Common myeloid progenitor, CD34-positive (primary cell): Measurements from ENCODE around the gene HIF1A.

Source experiments
- CTCF ChIA-PET: fragments of 350-600 bp; sonication (Branson Sonifier 250); formaldehyde crosslinking; loops from one replicate; lab custom pipeline; 2021; ENCODE audit warnings: antibody characterized with exemption; lab: Charles Lee
- POLR2A ChIA-PET: fragments of 350-600 bp; sonication (Branson Sonifier 250); formaldehyde crosslinking; loops from one replicate; lab custom pipeline; 2021; ENCODE audit warnings: antibody characterized with exemption; lab: Charles Lee
- DNase-seq, 3 donors: peaks; one replicate each; pipeline versions ENCODE4 v3.0.0 to v3.0.0-alpha.2; 2013
- H3K27ac ChIP-seq, 2 experiments: 1 replicate in 1 of 2; 2 replicates in 1 of 2; pipeline ENCODE4 v1.7.0; 2013; ENCODE audit warnings: inconsistent platforms in 2 of 2, low read length in 2 of 2, mild to moderate bottlenecking in 2 of 2, low read depth in 1 of 2, moderate library complexity in 1 of 2; ENCODE audit not compliant: severe bottlenecking in 2 of 2, insufficient read depth in 1 of 2, poor library complexity in 1 of 2
- H3K27me3 ChIP-seq, 5 experiments: replicated peaks in 2 of 5; 1 replicate in 3 of 5; 2 replicates in 2 of 5; pipeline versions ENCODE4 v1.6.1 to v1.7.0; 2013; ENCODE audit warnings: low read length in 4 of 5, mild to moderate bottlenecking in 2 of 5, moderate library complexity in 2 of 5, inconsistent platforms in 1 of 5; ENCODE audit not compliant: insufficient read depth in 5 of 5, control insufficient read depth in 4 of 5
- H3K36me3 ChIP-seq, 4 experiments: 1 replicate in 2 of 4; 2 replicates in 2 of 4; pipeline versions ENCODE4 v1.6.1 to v1.7.0; 2013; ENCODE audit warnings: low read length in 3 of 4, control low read depth in 1 of 4, mild to moderate bottlenecking in 1 of 4; ENCODE audit not compliant: control insufficient read depth in 4 of 4, insufficient read depth in 4 of 4
- H3K4me1 ChIP-seq, 4 experiments: 1 replicate in 3 of 4; 2 replicates in 1 of 4; pipeline versions ENCODE4 v1.6.1 to v1.7.1; 2013; ENCODE audit warnings: low read length in 3 of 4, mild to moderate bottlenecking in 3 of 4, control low read depth in 1 of 4, inconsistent platforms in 1 of 4, moderate library complexity in 1 of 4; ENCODE audit not compliant: control insufficient read depth in 4 of 4, insufficient read depth in 4 of 4; ENCODE audit errors: control extremely low read depth in 1 of 4
- H3K4me3 ChIP-seq, 7 experiments: 1 replicate in 4 of 7; 2 replicates in 3 of 7; pipeline versions ENCODE4 v1.5.1 to v1.7.0; 2013; ENCODE audit warnings: mild to moderate bottlenecking in 7 of 7, low read length in 6 of 7, moderate library complexity in 6 of 7, inconsistent platforms in 2 of 7, low read depth in 2 of 7, control low read depth in 1 of 7; ENCODE audit not compliant: insufficient read depth in 4 of 7, control insufficient read depth in 1 of 7; ENCODE audit errors: extremely low read depth in 1 of 7
- H3K9me3 ChIP-seq, 5 experiments: 1 replicate in 4 of 5; 2 replicates in 1 of 5; pipeline versions ENCODE4 v1.6.1 to v1.7.1; 2013; ENCODE audit warnings: low read length in 4 of 5, mild to moderate bottlenecking in 2 of 5, inconsistent platforms in 1 of 5, low read depth in 1 of 5, moderate library complexity in 1 of 5; ENCODE audit not compliant: control insufficient read depth in 4 of 5, insufficient read depth in 2 of 5; ENCODE audit errors: control extremely low read depth in 1 of 5
- WGBS: methylation state at CpG from one replicate; pipeline ENCODE4 v1.1.5; 2013; ENCODE audit not compliant: insufficient coverage; 5-methylcytosine and 5-hydroxymethylcytosine counted together

HIF1A gene

DNA sequence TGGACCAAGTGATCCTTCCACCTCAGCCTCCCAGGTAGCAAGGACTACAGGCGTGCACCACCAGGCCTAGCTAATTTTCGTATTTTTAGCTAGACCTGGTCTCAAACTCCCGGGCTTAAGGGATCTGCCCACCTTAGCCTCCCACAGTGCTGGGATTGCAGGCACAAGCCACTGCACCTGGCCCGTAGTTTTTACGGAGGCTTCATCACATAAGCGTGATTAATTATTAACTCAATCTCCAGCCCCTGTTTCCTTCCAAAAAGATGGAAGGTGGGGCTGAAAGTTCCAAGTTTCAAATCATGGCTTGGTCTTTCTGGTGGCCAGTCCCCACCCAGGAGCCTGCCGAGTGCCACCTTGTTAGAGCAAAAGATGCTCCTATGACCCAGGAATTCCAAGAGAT, 22.5 kb upstream of the HIF1A start:
- CTCF ChIA-PET, result interaction anchor here (1.0 to 1.2 kb wide), 4 partner anchors 7 to 48 kb away, joined by 3 to 4 read pairs (median 3); no protein-coding TSS in a partner anchor
- POLR2A ChIA-PET, result no interaction called here
- no peaks in the 10 kb centered on the region for H3K27me3 ChIP-seq

DNA sequence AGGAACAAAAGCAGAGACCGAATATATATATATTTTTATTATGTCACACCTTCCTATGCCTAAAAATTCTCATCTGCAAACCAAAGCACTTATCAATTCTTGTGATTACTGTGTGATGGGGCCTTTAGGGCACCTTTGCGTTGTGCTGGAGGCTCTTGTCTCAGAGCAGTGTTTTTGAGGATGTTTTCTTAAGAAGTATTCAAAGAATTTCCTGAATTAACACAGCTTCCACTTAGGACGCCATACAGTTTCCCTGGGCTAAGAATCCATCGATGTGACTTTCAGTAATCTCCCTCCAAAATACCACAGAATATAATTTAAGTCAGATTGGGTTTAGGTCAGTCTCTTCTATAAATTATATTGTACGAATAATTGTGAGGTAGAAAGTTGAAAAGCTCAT, 22.0 kb upstream of the HIF1A start:
- no CpG with 5 or more reads among the region's 5 CpGs for WGBS
- H3K4me1 ChIP-seq, result peaks cover 13 to 27% (median 17%) of the 10 kb centered on the region in 4 experiments
- POLR2A ChIA-PET, result interaction anchor here (0.6 kb wide), 1 partner anchor 1326 kb away, joined by 4 read pairs; no protein-coding TSS in a partner anchor
- H3K36me3 ChIP-seq, result no peaks in the 10 kb centered on the region
- DNase-seq, result no peak
- no peaks in the 10 kb centered on the region for H3K27me3 ChIP-seq
- no peaks in the 10 kb centered on the region for H3K9me3 ChIP-seq
- H3K4me3 ChIP-seq, result no peak overlapping the region
- no peak overlapping the region for H3K27ac ChIP-seq
- CTCF ChIA-PET, result interaction anchor here (1.0 to 1.2 kb wide), 2 partner anchors 11 to 47 kb away, joined by 3 to 4 read pairs; no protein-coding TSS in a partner anchor

More for the DNA sequence above, 22.5 kb upstream of the HIF1A start:
- Histone ChIP-seq H3K4me3 (no peak overlapping the region), H3K4me1 (peaks cover 13 to 32% (median 19%) of the 10 kb centered on the region in 4 experiments), H3K36me3 (no peaks in the 10 kb centered on the region), H3K27ac (no peak overlapping the region), H3K9me3 (no peaks in the 10 kb centered on the region)
- DNase-seq, result no peak
- WGBS, result 100% methylated on average over 4 of the region's 7 CpGs

DNA sequence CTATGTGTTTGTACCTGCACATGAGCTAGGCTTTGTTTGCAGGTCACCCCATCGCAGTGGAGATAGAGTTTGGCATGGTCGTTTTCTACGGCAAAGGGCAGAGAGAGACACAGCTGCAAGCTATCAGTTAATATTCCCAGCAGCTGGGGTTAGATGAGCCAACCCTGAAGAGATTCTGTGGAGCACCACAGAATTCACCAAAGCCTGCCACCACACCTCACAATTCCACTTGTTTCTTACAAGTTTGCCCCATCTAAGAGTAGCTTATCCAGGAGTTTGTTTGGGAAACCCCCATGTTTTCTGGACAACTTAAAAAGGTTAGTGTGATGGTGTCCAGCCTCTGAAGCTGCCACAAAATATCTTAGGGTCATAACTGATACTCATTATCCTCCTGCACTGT, 20.0 kb upstream of the HIF1A start:
- CTCF ChIA-PET, result interaction anchor here (0.7 to 0.9 kb wide), 2 partner anchors 20 to 152 kb away, joined by 3 read pairs; no protein-coding TSS in a partner anchor
- H3K9me3 ChIP-seq, result no peaks in the 10 kb centered on the region
- no peak overlapping the region for H3K4me3 ChIP-seq
- H3K4me1 ChIP-seq, result peaks cover 12 to 32% (median 19%) of the 10 kb centered on the region in 4 experiments
- H3K27me3 ChIP-seq, result no peaks in the 10 kb centered on the region
- POLR2A ChIA-PET, result no interaction called here
- no peak overlapping the region for H3K27ac ChIP-seq
- no peaks in the 10 kb centered on the region for H3K36me3 ChIP-seq
- DNase-seq, result no peak
- WGBS, result 97% methylated on average over 3 of the region's 3 CpGs

DNA sequence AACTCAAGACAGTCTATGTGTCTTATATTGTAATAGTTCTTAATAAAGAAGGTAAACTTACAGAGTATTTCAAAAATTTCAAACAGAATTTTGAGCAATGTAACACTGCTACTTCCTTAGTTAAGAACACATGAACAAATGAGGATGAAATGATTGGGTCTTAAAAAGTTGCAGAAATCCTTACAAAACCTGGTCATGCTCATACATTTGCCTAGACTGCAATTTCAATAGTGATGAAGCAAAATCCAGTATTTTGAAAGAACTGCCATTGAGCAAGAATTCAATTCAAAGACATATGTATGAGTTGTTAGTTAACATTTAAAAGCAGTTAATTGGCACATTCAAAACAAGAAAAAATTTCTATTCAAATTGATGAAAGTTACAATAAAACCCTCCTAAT, 17.8 kb upstream of the HIF1A start:
- POLR2A ChIA-PET, result no interaction called here
- Histone ChIP-seq H3K9me3 (no peaks in the 10 kb centered on the region), H3K36me3 (no peaks in the 10 kb centered on the region), H3K27ac (no peak overlapping the region), H3K27me3 (no peaks in the 10 kb centered on the region), H3K4me3 (no peak overlapping the region), H3K4me1 (peaks cover 3 to 19% (median 5%) of the 10 kb centered on the region in 4 experiments)
- CTCF ChIA-PET, result no interaction called here
- DNase-seq, result no peak

DNA sequence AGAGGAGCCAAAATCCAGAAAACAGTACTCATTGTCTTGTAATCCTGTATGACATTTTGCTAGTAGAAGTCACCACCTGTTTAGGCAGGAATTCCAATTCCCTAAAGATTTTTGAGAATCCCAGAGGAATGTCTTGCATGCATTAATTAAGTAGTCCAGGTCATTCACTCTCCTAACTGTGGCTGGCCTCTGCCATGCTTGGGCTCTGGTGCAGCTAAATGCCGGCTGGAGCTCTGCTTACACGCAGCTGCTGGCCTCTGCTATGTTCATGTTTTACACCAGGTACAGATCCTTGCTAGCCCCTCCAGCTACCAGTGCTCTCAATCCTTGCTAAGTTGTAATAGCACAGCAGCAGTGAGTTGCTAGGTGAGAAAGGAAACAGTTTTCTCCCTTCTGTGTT, 16.3 kb upstream of the HIF1A start:
- CTCF ChIA-PET, result interaction anchor here (1.0 kb wide), 1 partner anchor 15 kb away, joined by 3 read pairs; no protein-coding TSS in a partner anchor
- no peak overlapping the region for H3K4me3 ChIP-seq
- H3K9me3 ChIP-seq, result no peaks in the 10 kb centered on the region
- no peak overlapping the region for H3K27ac ChIP-seq
- H3K36me3 ChIP-seq, result no peaks in the 10 kb centered on the region
- POLR2A ChIA-PET, result no interaction called here
- H3K4me1 ChIP-seq, result peaks cover 4 to 18% (median 6%) of the 10 kb centered on the region in 4 experiments
- no peak for DNase-seq
- 93% methylated on average over 2 of the region's 2 CpGs for WGBS
- no peaks in the 10 kb centered on the region for H3K27me3 ChIP-seq

DNA sequence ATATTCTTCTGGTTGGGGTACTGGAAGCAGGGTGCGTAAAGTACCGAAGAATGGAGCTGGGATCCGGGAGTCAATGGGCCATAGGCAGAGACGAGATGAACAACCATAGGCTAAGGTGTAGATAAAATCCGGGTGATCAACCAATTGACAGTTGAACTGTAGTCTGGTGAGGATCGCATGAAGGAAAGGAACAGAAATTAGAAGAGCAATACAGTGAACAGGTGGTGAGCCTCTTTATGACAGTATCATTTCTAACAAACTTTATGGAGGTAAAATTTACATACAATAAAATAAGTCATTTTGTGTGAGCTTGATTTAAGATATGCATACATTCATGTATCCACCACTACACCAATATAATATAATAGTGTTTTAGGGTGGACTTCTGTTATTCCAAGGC, 13.9 kb upstream of the HIF1A start:
- peaks cover 4 to 18% (median 6%) of the 10 kb centered on the region in 4 experiments for H3K4me1 ChIP-seq
- ChIA-PET POLR2A (interaction anchor here (0.6 kb wide), 1 partner anchor 65 kb away, joined by 3 read pairs; no protein-coding TSS in a partner anchor), CTCF (interaction anchor here (1.0 to 1.7 kb wide), 4 partner anchors 10 to 124 kb away, joined by 3 to 10 read pairs (median 3); no protein-coding TSS in a partner anchor)
- WGBS, result 98% methylated on average over 5 of the region's 6 CpGs
- no peak overlapping the region for H3K27ac ChIP-seq
- H3K36me3 ChIP-seq, result no peaks in the 10 kb centered on the region
- no peak overlapping the region for H3K4me3 ChIP-seq
- H3K9me3 ChIP-seq, result no peaks in the 10 kb centered on the region
- no peak for DNase-seq
- no peaks in the 10 kb centered on the region for H3K27me3 ChIP-seq

DNA sequence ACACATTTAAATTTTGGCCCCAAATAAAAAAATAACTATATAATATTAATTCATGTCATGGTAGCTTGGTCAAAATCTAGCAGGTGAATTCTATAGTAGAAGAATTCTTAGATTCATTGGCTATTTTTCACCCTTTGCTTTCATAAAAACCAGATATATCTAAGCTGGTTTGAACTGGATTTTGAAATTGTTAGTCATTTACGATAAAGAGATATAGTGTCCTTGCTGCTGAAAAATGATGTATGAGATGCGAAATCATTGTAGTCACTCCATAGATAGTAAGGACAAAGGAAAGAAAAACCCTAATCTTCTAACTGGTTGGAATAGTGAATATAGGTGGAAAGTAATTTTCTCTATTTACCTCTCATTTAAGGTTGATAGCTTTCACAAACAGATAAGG, 12.2 kb upstream of the HIF1A start:
- no CpG with 5 or more reads among the region's 2 CpGs for WGBS
- Histone ChIP-seq H3K27me3 (no peaks in the 10 kb centered on the region), H3K9me3 (no peaks in the 10 kb centered on the region), H3K4me3 (no peak overlapping the region), H3K36me3 (no peaks in the 10 kb centered on the region), H3K27ac (no peak overlapping the region), H3K4me1 (peaks cover 4 to 18% (median 6%) of the 10 kb centered on the region in 4 experiments)
- ChIA-PET CTCF (interaction anchor here (0.6 to 1.5 kb wide), 5 partner anchors 8 to 212 kb away, joined by 3 to 4 read pairs (median 3); no protein-coding TSS in a partner anchor), POLR2A (interaction anchor here (0.7 kb wide), 1 partner anchor 11 kb away, joined by 3 read pairs; no protein-coding TSS in a partner anchor)
- DNase-seq, result no peak
